H1 (cell line): Measurements from ENCODE around the gene KRT85. TPM values are rescaled to one million over a fixed set of nuclear protein-coding genes. Genes with fewer than 3 reads are reported as not detected.

Source experiments
- CBX5 ChIP-seq: fragments of 300-800, 300-1000 bp; sonication (generic); IDR thresholded peaks from 2 replicates; pipeline ENCODE4 v1.7.1; 2016; ENCODE audit warnings: antibody characterized with exemption, low read length, low read depth
- POLR2A ChIP-seq, 2 experiments: IDR thresholded peaks; 1 replicate in 1 of 2; 2 replicates in 1 of 2; pipeline ENCODE4 v1.6.1; 2011; ENCODE audit warnings: low read depth in 2 of 2, low read length in 2 of 2, mild to moderate bottlenecking in 2 of 2; ENCODE audit errors: control extremely low read depth in 1 of 2
- RNF2 ChIP-seq: fragments of 200-900, 300-1000 bp; sonication (generic); IDR thresholded peaks from 2 replicates; pipeline ENCODE4 v1.7.1; 2016; ENCODE audit warnings: borderline replicate concordance, low read depth, mild to moderate bottlenecking, antibody characterized with exemption, low read length; ENCODE audit not compliant: poor library complexity, severe bottlenecking; ENCODE audit errors: missing control alignments
- SIRT6 ChIP-seq: IDR thresholded peaks from one replicate; pipeline ENCODE4 v1.7.1; 2012; ENCODE audit warnings: low read length, inconsistent platforms
- SUZ12 ChIP-seq: fragments of 200-600 bp; sonication (generic); IDR thresholded peaks from 2 replicates; pipeline ENCODE4 v1.6.1; 2012; ENCODE audit warnings: mild to moderate bottlenecking, inconsistent platforms, low read length, moderate library complexity, mixed read lengths
- TAF7 ChIP-seq: optimal IDR thresholded peaks from 2 replicates; pipeline ENCODE3; 2011; ENCODE audit warnings: low read depth, mild to moderate bottlenecking, inconsistent platforms, low read length, moderate library complexity, borderline replicate concordance
- polyA plus RNA-seq, 7 experiments: library from polyadenylated mRNA; depleted of rRNA in 3 of 7; stranded (reverse) in 5 of 7; unstranded in 2 of 7; fragments of >200 nt in 5 of 7; fragments of 200-250 nt in 2 of 7; gene quantifications; 1 replicate in 5 of 7; 2 replicates in 1 of 7; 4 replicates in 1 of 7; pipeline versions ENCODE4 v1.2.1 to v1.2.3, GENCODE V29; 2011 to 2013; ENCODE audit warnings: missing spikeins in 2 of 7, mixed read lengths in 2 of 7
- total RNA-seq: library from RNA; stranded (reverse); fragmentation: NEBNext Ultra II Directional; extraction: Animal tissue kit (Norgen Biotek cat#: 25700); gene quantifications from 2 replicates; pipeline ENCODE4 v1.2.1, GENCODE V29; 2021

The KRT85 gene
- total and polyA plus RNA-seq, 2 of the 8 experiments (the other 6 are each of a cell fraction or from before 2014, with no cell fraction given) = not detected

GRCh38 chr12:52341066-52341580 is 26.2 kb downstream of the KRT85 start (continued):
- TF ChIP-seq POLR2A (IDR thresholded peaks at IDR 0.05; ENCODE audit: control extremely low read depth in 1 of 2, low read depth in 2 of 2, low read length in 2 of 2) (no peak), SUZ12 (no peak), TAF7 (no peak), SIRT6 (no peak), RNF2 (no peak), CBX5 (no peak)
